H1 (cell line): ENCODE data around the gene GBP7. TPM values are rescaled to one million over a fixed set of nuclear protein-coding genes. Genes with fewer than 3 reads are reported as not detected.

Source experiments
- CTCF ChIA-PET: fragments of 300-600 bp; sonication (Branson Sonifier 250); formaldehyde crosslinking; loops from one replicate; lab custom pipeline; 2021; ENCODE audit not compliant: partially characterized antibody; lab: Charles Lee
- POLR2A ChIA-PET: fragments of 300-600 bp; sonication (Branson Sonifier 250); formaldehyde crosslinking; loops from one replicate; lab custom pipeline; 2021; ENCODE audit warnings: inconsistent platforms; ENCODE audit not compliant: partially characterized antibody; lab: Charles Lee
- DNase-seq, 2 experiments: peaks; one replicate each; pipeline versions ENCODE4 v3.0.0 to v3.0.0-alpha.2; 2010 to 2022; ENCODE audit warnings: low spot score in 2 of 2, low read depth in 1 of 2, mixed read lengths in 1 of 2
- FAIRE-seq: peaks from 2 replicates; lab custom pipeline; 2011; peaks lifted over from hg19 to GRCh38; lab: Jason Lieb, UNC
- H2AFZ ChIP-seq: 2 replicates; pipeline ENCODE4 v1.8.1; 2012; ENCODE audit warnings: low read length, inconsistent platforms
- H2AK5ac ChIP-seq: 2 replicates; pipeline ENCODE4 v1.6.1; 2013; ENCODE audit warnings: low read depth, low read length
- H2BK120ac ChIP-seq: replicated peaks from 2 replicates; pipeline ENCODE3; 2013; ENCODE audit warnings: low read depth, low read length, inconsistent platforms
- H2BK12ac ChIP-seq: 2 replicates; pipeline ENCODE4 v1.6.1; 2013; ENCODE audit warnings: low read depth, low read length
- H2BK15ac ChIP-seq: 2 replicates; pipeline ENCODE4 v1.6.1; 2013; ENCODE audit warnings: low read length
- H2BK20ac ChIP-seq: 2 replicates; pipeline ENCODE4 v1.6.1; 2013; ENCODE audit warnings: low read length
- H2BK5ac ChIP-seq: 2 replicates; pipeline ENCODE4 v1.6.1; 2013; ENCODE audit warnings: low read depth, low read length
- H3K14ac ChIP-seq: 2 replicates; pipeline ENCODE4 v1.6.1; 2013; ENCODE audit warnings: inconsistent platforms; ENCODE audit not compliant: insufficient read length
- H3K18ac ChIP-seq: 2 replicates; pipeline ENCODE4 v1.6.1; 2013; ENCODE audit warnings: low read length; ENCODE audit errors: extremely low read depth
- H3K23ac ChIP-seq: 2 replicates; pipeline ENCODE4 v1.6.1; 2013; ENCODE audit warnings: inconsistent platforms; ENCODE audit not compliant: insufficient read length
- H3K23me2 ChIP-seq: 2 replicates; pipeline ENCODE4 v1.6.1; 2013; ENCODE audit warnings: low read depth, low read length
- H3K27ac ChIP-seq: 2 replicates; pipeline ENCODE4 v1.6.1; 2011; ENCODE audit warnings: low read depth, low read length, inconsistent platforms
- H3K27me3 ChIP-seq, 4 experiments: replicated peaks in 1 of 4; 1 replicate in 1 of 4; 2 replicates in 3 of 4; pipeline versions ENCODE4 v1.6.1 to v1.8.1; 2011 to 2013; ENCODE audit warnings: low read length in 3 of 4, mild to moderate bottlenecking in 3 of 4, inconsistent platforms in 2 of 4, mixed read lengths in 2 of 4, moderate library complexity in 1 of 4; ENCODE audit not compliant: control insufficient read depth in 3 of 4, insufficient read depth in 3 of 4; ENCODE audit errors: extremely low read depth in 1 of 4
- H3K36me3 ChIP-seq, 4 experiments: 2 replicates each; pipeline versions ENCODE4 v1.6.1 to v1.8.1; 2011 to 2013; ENCODE audit warnings: mild to moderate bottlenecking in 4 of 4, low read length in 3 of 4, moderate library complexity in 2 of 4, control low read depth in 1 of 4, inconsistent platforms in 1 of 4; ENCODE audit not compliant: insufficient read depth in 4 of 4, control insufficient read depth in 2 of 4
- H3K4ac ChIP-seq: replicated peaks from 2 replicates; pipeline ENCODE3; 2013; ENCODE audit warnings: low read length, low read depth, mixed read lengths, inconsistent platforms; ENCODE audit not compliant: insufficient read length
- H3K4me1 ChIP-seq, 4 experiments: replicated peaks in 1 of 4; 1 replicate in 1 of 4; 2 replicates in 3 of 4; pipeline versions ENCODE4 v1.6.1 to v1.8.1; 2011 to 2013; ENCODE audit warnings: low read length in 3 of 4, inconsistent platforms in 2 of 4, mixed read lengths in 1 of 4; ENCODE audit not compliant: insufficient read depth in 4 of 4, control insufficient read depth in 3 of 4
- H3K4me2 ChIP-seq, 2 experiments: 2 replicates each; pipeline versions ENCODE4 v1.6.1 to v1.8.1; 2011 to 2013; ENCODE audit warnings: low read depth in 2 of 2, low read length in 2 of 2, control low read depth in 1 of 2, inconsistent platforms in 1 of 2, mild to moderate bottlenecking in 1 of 2; ENCODE audit not compliant: insufficient read depth in 1 of 2
- H3K4me3 ChIP-seq, 4 experiments: fragments of 200-600, 300-600 bp in 1 of 4; sonication (generic), shearing (Covaris generic), sonication (Bioruptor Twin) in 1 of 4; 2 replicates each; pipeline versions ENCODE4 v1.5.1 to v1.8.1; 2011 to 2016; ENCODE audit warnings: low read length in 4 of 4, low read depth in 3 of 4, control low read depth in 2 of 4, inconsistent platforms in 2 of 4, mild to moderate bottlenecking in 2 of 4, mixed read lengths in 1 of 4, moderate library complexity in 1 of 4; ENCODE audit not compliant: insufficient read depth in 2 of 4; ENCODE audit errors: extremely low read depth in 1 of 4
- H3K56ac ChIP-seq: replicated peaks from 2 replicates; pipeline ENCODE3; 2013; ENCODE audit warnings: low read depth, mild to moderate bottlenecking, mixed read lengths, low read length, inconsistent platforms; ENCODE audit not compliant: insufficient read length
- H3K79me1 ChIP-seq: 2 replicates; pipeline ENCODE4 v1.6.1; 2013; ENCODE audit warnings: low read depth, low read length, control low read depth
- H3K79me2 ChIP-seq, 2 experiments: 2 replicates each; pipeline versions ENCODE4 v1.6.1 to v1.8.1; 2012 to 2013; ENCODE audit warnings: low read length in 2 of 2, mild to moderate bottlenecking in 2 of 2, inconsistent platforms in 1 of 2; ENCODE audit not compliant: insufficient read depth in 2 of 2, control insufficient read depth in 1 of 2
- H3K9ac ChIP-seq, 4 experiments: replicated peaks in 1 of 4; 1 replicate in 1 of 4; 2 replicates in 3 of 4; pipeline versions ENCODE4 v1.6.1 to v1.8.1; 2011 to 2013; ENCODE audit warnings: low read depth in 3 of 4, low read length in 3 of 4, control low read depth in 2 of 4, mild to moderate bottlenecking in 2 of 4, moderate library complexity in 2 of 4, inconsistent platforms in 1 of 4; ENCODE audit errors: extremely low read depth in 1 of 4
- H3K9me3 ChIP-seq, 2 experiments: 2 replicates each; pipeline versions ENCODE4 v1.6.1 to v1.8.1; 2012 to 2013; ENCODE audit warnings: mild to moderate bottlenecking in 2 of 2, moderate library complexity in 2 of 2, control low read depth in 1 of 2, inconsistent platforms in 1 of 2, low read depth in 1 of 2, low read length in 1 of 2, mixed read lengths in 1 of 2; ENCODE audit not compliant: insufficient read depth in 2 of 2
- H4K20me1 ChIP-seq, 2 experiments: replicated peaks in 1 of 2; 2 replicates each; pipeline versions ENCODE3 to v1.8.1; 2011 to 2013; ENCODE audit warnings: inconsistent platforms in 2 of 2, low read length in 2 of 2, mild to moderate bottlenecking in 1 of 2; ENCODE audit not compliant: insufficient read depth in 2 of 2, control insufficient read depth in 1 of 2
- H4K5ac ChIP-seq: 2 replicates; pipeline ENCODE4 v1.6.1; 2013; ENCODE audit warnings: low read length, low read depth, mixed read lengths, inconsistent platforms; ENCODE audit not compliant: insufficient read length
- H4K8ac ChIP-seq: 2 replicates; pipeline ENCODE4 v1.8.0; 2013; ENCODE audit warnings: mild to moderate bottlenecking, moderate library complexity, low read length, inconsistent platforms; ENCODE audit not compliant: insufficient read depth; ENCODE audit errors: extremely low read depth
- H4K91ac ChIP-seq: replicated peaks from 2 replicates; pipeline ENCODE3; 2013; ENCODE audit warnings: low read length, mixed read lengths, inconsistent platforms; ENCODE audit not compliant: insufficient read length
- CTBP2 ChIP-seq: IDR thresholded peaks from 2 replicates; pipeline ENCODE4 v1.7.0; 2011; ENCODE audit warnings: borderline replicate concordance, mild to moderate bottlenecking, moderate library complexity, mixed read lengths, low read length; ENCODE audit not compliant: insufficient read depth, insufficient read length
- MAFK ChIP-seq: IDR thresholded peaks from 2 replicates; pipeline ENCODE4 v1.6.1; 2012; ENCODE audit warnings: low read depth, mild to moderate bottlenecking, improper control_type of control experiment, low read length
- NANOG ChIP-seq: IDR thresholded peaks from 2 replicates; pipeline ENCODE4 v1.6.1; 2011; ENCODE audit warnings: low read length, low read depth, mild to moderate bottlenecking, inconsistent platforms; ENCODE audit not compliant: insufficient read depth, poor library complexity, severe bottlenecking
- PHF8 ChIP-seq: fragments of 200-600 bp; sonication (generic); conservative IDR thresholded peaks from 2 replicates; pipeline ENCODE4 v1.7.1; 2012; ENCODE audit warnings: low read depth, mild to moderate bottlenecking, inconsistent platforms, low read length, moderate library complexity
- POLR2AphosphoS5 ChIP-seq: IDR thresholded peaks from 2 replicates; pipeline ENCODE4 v1.6.1; 2011; ENCODE audit warnings: low read depth, low read length
- POU5F1 ChIP-seq: IDR thresholded peaks from 2 replicates; pipeline ENCODE4 v1.6.1; 2011; ENCODE audit warnings: low read depth, mild to moderate bottlenecking, low read length, moderate library complexity
- RAD21 ChIP-seq, 2 experiments: IDR thresholded peaks in 1 of 2; conservative IDR thresholded peaks in 1 of 2; 2 replicates each; pipeline ENCODE4 v1.6.1; 2011; ENCODE audit warnings: low read depth in 2 of 2, low read length in 2 of 2, improper control_type of control experiment in 1 of 2, inconsistent platforms in 1 of 2, mild to moderate bottlenecking in 1 of 2, moderate library complexity in 1 of 2
- RBBP5 ChIP-seq: IDR thresholded peaks from 2 replicates; pipeline ENCODE4 v1.7.1; 2012; ENCODE audit warnings: low read depth, mild to moderate bottlenecking, inconsistent platforms, low read length, moderate library complexity, borderline replicate concordance
- RFX5 ChIP-seq: IDR thresholded peaks from 2 replicates; pipeline ENCODE4 v1.6.1; 2011; ENCODE audit warnings: low read depth, low read length, improper control_type of control experiment, borderline replicate concordance
- SIX5 ChIP-seq: IDR thresholded peaks from 2 replicates; pipeline ENCODE4 v1.6.1; 2011; ENCODE audit warnings: mild to moderate bottlenecking, low read depth, low read length
- SP1 ChIP-seq: IDR thresholded peaks from 2 replicates; pipeline ENCODE4 v1.6.1; 2011; ENCODE audit warnings: low read depth, low read length
- TEAD4 ChIP-seq: IDR thresholded peaks from 2 replicates; pipeline ENCODE4 v1.6.1; 2012; ENCODE audit warnings: low read depth, low read length, inconsistent platforms, mixed read lengths
- polyA plus RNA-seq, 7 experiments: library from polyadenylated mRNA; depleted of rRNA in 3 of 7; stranded (reverse) in 5 of 7; unstranded in 2 of 7; fragments of >200 nt in 5 of 7; fragments of 200-250 nt in 2 of 7; gene quantifications; 1 replicate in 5 of 7; 2 replicates in 1 of 7; 4 replicates in 1 of 7; pipeline versions ENCODE4 v1.2.1 to v1.2.3, GENCODE V29; 2011 to 2013; ENCODE audit warnings: missing spikeins in 2 of 7, mixed read lengths in 2 of 7
- total RNA-seq: library from RNA; stranded (reverse); fragmentation: NEBNext Ultra II Directional; extraction: Animal tissue kit (Norgen Biotek cat#: 25700); gene quantifications from 2 replicates; pipeline ENCODE4 v1.2.1, GENCODE V29; 2021

Gene GBP7
- total and polyA plus RNA-seq, 2 of the 8 experiments (the other 6 are each of a cell fraction or from before 2014, with no cell fraction given), result not detected

DNA sequence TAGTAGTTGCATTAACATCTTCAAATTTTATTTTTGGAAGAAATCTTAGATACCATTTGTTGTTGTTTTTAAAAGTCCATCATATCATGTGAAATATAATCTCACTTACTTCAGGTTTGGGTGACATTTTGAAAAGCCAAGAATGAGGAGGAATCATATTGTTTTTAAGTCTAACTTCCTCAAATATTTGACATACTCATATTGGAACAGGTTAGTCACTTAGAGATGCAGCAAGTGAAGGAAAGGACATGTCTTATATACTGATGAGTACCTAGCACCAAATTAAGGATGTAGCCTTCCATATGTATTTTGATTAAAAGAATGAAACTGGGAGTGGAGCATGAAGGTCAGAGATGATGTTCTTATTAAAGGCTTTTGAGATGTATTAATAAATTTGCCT, 73.8 kb downstream of the GBP7 start:
- H2AK5ac ChIP-seq, result no peak overlapping the region
- peaks cover 0 to 2% (median 0%) of the 10 kb centered on the region in 4 experiments; a peak in 1 of 7 replicates for H3K4me1 ChIP-seq
- no peak overlapping the region for H3K4me3 ChIP-seq
- no peak overlapping the region for H4K91ac ChIP-seq
- no peaks in the 10 kb centered on the region for H3K23me2 ChIP-seq
- no peak for FAIRE-seq
- no peak for DNase-seq
- H3K18ac ChIP-seq, result no peak overlapping the region
- H2BK5ac ChIP-seq, result no peak overlapping the region
- no peaks in the 10 kb centered on the region for H3K9me3 ChIP-seq
- H3K27me3 ChIP-seq, result no peaks in the 10 kb centered on the region
- no peak overlapping the region for H2AFZ ChIP-seq
- H3K9ac ChIP-seq, result no peak overlapping the region
- H3K79me1 ChIP-seq, result no peaks in the 10 kb centered on the region
- H2BK20ac ChIP-seq, result no peak overlapping the region
- H3K23ac ChIP-seq, result no peak overlapping the region
- no peak overlapping the region for H3K14ac ChIP-seq
- no peak overlapping the region for H3K56ac ChIP-seq
- H4K20me1 ChIP-seq, result no peaks in the 10 kb centered on the region
- no peak overlapping the region for H2BK15ac ChIP-seq
- POLR2A ChIA-PET, result no interaction called here
- no peak overlapping the region for H3K27ac ChIP-seq
- no peaks in the 10 kb centered on the region for H3K79me2 ChIP-seq
- no peak overlapping the region for H2BK120ac ChIP-seq
- no peak overlapping the region for H4K5ac ChIP-seq
- no peaks in the 10 kb centered on the region; a peak in 1 of 8 replicates for H3K36me3 ChIP-seq
- H3K4ac ChIP-seq, result no peak overlapping the region
- H3K4me2 ChIP-seq, result no peak overlapping the region
- H4K8ac ChIP-seq, result no peak overlapping the region
- CTCF ChIA-PET, result no interaction called here
- no peak overlapping the region for H2BK12ac ChIP-seq
- TF ChIP-seq RBBP5 (no peak), PHF8 (no peak), POLR2AphosphoS5 (no peak), MAFK (no peak), NANOG (no peak), SIX5 (no peak), POU5F1 (no peak), CTBP2 (no peak), RAD21 (IDR thresholded peaks at IDR 0.05 in 1 of 2, conservative IDR thresholded peaks at IDR 0.05 in 1 of 2; ENCODE audit: low read depth in 2 of 2, low read length in 2 of 2) (no peak), TEAD4 (no peak), RFX5 (no peak), SP1 (no peak)
